Measurements from ENCODE around the gene PPP1R3G.

PPP1R3G gene

DNA sequence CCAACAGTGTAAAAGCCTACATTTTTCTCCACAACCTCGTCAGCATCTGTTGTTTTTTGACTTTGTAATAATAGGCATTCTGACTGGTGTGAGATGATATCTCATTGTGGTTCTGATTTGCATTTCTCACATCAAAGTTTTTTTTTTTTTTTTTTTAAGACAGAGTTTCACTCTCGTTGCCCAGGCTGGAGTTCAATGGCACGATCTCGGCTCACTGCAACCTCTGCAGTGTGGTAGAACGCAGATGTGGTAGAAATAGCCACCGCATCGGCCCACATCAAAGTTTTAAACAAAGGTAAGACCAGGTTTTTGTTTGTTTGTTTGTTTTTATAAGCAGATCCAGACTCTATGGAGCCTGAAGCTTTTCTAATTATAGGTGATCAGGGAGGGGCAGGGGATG, 12.7 kb upstream of the PPP1R3G start:
- DNase-seq (ENCODE audit: low spot score) = no peak

DNA sequence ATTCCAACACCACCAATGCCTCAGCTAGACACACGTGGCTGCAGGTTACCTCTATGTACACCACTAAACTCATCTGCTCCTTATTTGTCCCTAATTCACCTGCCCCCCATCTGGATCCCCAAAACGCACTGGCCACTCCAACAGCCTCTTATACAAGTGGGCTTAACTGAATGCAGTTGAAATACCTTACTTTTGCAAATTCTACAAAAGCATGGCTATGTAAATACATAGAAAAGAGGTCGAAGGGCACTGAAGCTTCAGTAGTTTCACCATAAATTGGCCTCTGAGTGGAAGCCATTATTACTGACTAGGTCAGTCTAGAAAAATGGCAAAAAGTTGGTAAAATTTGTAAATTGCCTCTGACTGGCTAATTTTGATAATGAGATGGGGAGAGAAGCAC, 11.1 kb upstream of the PPP1R3G start:
- DNase-seq (ENCODE audit: low spot score) = no peak

DNA sequence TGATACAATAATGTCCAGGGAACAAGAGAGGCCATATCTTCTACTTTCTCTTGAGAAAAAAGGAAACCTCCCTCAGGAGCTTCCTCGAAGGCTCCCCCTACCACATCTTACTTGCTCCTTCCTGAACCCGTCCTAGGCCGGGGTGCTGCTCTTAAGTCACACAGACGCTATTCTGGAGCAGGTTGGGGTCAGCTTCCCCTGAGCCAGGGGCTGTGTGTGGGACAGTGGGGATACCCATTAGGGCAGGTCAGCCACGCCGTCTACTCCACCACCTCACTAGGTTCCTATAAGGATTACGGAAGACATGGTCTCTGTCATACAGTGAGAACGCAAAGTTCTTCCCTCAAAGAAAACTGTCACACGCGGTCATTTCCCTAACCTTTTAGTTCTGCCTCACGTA, 8.2 kb upstream of the PPP1R3G start:
- DNase-seq (ENCODE audit: low spot score) = no peak

DNA sequence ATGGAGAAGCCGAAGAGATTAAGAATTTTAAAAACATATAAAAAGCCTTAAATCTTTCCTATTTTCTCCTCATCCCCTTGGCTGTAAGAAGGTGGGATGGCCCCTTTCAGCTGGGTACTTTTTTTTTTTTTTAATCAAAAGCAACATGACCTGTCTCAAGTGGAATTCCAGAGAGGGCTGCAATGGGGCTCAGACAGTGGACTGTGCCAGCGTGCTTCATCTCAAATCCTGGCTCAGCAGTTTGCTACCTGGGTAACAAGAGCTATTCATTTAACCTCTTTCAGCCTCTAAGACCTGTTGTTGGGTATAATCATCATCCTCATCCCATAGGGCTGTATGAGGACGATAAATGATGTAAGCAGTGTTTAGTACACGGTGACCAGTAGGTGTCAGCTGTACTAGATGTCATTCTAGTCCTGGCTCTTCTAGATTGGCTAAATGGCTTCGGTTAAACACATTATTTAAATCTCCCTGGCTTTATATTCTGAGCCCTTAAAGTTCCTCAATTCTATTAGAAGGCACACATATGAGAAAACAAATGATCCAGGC, 6.9 kb upstream of the PPP1R3G start:
- DNase-seq (ENCODE audit: low spot score) = peak; percentile 27

- no peak for DNase-seq (ENCODE audit: low spot score)
Measured at GRCh38 chr6:5079692-5080091, 5.4 kb upstream of the PPP1R3G start.

DNA sequence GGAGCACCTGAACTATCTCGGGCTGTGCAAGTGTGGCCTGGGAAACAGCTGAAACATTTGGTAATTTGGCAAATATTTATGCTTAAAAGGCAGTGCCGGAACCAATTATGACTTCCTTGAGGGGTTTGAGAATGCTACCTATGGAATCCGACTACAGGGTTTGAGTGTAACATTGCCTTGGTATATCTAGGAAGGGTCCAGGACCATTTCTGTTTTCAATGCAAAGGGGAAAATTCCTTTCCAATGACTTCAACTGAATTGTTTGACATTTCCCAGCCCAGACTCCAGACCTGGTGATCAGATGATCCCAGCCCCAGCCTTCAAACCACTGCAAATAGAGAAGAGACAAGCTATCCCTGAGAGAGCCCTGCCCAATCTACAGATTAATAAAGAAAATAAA, 4.6 kb upstream of the PPP1R3G start:
- no peak for DNase-seq (ENCODE audit: low spot score)

- no peak for DNase-seq (ENCODE audit: low spot score)
Measured at GRCh38 chr6:5081182-5081581, 4.0 kb upstream of the PPP1R3G start.

- DNase-seq (ENCODE audit: low spot score) = peak; percentile 28
Measured at GRCh38 chr6:5081955-5082354, 3.2 kb upstream of the PPP1R3G start.

GRCh38 chr6:5082487-5083306, 2.4 kb upstream of the PPP1R3G start:
- DNase-seq (ENCODE audit: low spot score) = peak; percentile 84

GRCh38 chr6:5083307-5083583, 1.9 kb upstream of the PPP1R3G start:
- no peak for DNase-seq (ENCODE audit: low spot score)

DNA sequence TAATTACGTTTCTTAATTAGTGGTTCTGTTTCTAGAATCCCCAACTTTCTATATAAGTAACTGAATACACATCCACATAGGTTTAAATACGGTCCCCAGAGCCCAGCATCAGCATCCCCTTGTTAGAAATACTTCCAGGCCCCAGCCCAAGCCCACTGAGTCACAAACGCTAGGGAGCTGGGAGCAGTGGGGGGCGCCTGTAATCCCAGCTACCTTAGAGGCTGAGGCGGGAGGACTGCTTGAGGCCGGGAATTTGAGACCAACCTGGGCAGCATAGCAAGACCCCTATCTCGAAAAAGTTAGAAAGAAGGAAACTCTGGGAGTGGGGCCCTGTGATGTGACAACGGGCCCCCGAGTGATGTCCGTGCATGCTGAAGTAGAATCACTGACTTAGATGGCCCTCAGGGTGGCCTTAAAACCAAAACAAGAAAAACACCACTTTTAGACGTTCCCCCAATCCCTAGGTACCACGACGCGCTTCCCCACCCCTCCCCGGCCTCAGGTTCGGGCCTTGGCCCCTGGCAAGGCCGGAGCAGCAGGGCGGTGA, 1.3 kb upstream of the PPP1R3G start:
- no peak for DNase-seq (ENCODE audit: low spot score)

DNA sequence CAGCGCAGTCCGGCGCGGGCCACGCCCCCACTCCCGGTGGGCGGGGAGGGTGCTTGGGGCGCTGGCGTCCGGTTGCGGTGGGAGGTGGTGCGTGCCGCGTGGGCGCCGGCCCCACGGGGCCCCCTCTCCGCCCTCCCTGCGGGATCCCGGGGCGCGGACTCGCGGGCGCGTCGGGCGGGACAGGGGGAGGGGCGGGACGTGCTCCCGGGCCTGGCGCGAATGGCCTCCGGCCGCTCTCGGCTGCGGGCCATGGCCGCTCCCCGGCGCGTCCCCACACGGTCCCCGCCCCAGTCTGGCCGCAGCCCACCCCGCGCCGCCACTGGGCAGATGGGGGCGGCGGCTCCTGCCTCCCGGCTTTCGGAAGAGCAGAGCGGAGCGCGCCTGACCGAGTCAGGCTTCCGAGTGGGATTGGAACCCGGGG, 771 bp upstream of the PPP1R3G start:
- DNase-seq (ENCODE audit: low spot score) = peak; percentile 20

GRCh38 chr6:5085648-5086293, 630 bp downstream of the PPP1R3G start:
- peak; percentile 50 for DNase-seq (ENCODE audit: low spot score)

DNA sequence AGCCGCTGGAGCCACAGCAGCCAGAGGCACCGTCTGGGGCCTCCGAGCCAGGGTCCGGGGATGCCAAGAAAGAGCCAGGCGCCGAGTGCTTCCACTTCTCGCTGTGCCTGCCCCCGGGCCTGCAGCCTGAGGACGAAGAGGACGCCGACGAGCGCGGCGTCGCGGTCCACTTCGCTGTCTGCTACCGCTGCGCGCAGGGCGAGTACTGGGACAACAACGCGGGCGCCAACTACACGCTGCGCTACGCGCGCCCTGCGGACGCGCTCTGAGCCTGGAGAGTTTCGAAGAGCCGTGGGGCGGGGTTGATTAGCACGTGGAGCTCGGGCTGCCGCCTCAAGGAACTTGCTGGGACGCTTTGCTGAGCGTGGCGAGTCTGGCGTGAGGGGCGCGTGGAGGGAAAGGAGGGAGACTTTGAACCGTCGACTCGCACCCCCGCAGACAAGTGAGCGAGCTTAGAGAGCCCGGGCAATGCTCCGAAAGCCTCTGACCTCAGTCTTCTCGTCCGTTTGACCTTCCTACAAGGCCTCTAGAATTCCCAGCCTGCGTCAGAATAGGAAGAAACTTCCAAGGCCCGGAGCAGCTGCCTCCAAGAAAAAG, 1.3 kb downstream of the PPP1R3G start:
- no peak for DNase-seq (ENCODE audit: low spot score)

DNA sequence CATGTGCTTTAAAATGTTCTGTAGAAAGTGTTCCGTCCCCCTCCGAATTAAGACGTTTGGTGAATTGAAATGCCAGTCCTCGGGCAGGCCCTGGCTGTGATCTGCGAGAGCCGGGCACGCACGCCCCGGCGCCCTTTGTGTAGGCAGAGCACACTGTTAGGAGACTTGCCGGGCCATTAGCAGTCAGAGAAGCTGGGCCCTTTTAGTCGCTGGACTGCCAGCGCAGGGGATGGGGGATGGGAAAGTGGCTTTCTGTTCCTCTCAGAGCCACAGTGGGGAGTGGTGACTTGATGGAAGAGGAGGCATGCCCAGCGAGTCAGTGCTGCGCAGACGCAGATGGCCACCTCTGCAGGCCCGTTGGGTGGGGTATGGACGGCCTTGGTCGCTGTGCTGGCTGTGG, 2.2 kb downstream of the PPP1R3G start:
- DNase-seq (ENCODE audit: low spot score) = no peak

- DNase-seq (ENCODE audit: low spot score) = no peak
Measured at GRCh38 chr6:5088780-5089179, 3.6 kb downstream of the PPP1R3G start.

GRCh38 chr6:5089481-5090438, 4.6 kb downstream of the PPP1R3G start:
- no peak for DNase-seq (ENCODE audit: low spot score)

DNA sequence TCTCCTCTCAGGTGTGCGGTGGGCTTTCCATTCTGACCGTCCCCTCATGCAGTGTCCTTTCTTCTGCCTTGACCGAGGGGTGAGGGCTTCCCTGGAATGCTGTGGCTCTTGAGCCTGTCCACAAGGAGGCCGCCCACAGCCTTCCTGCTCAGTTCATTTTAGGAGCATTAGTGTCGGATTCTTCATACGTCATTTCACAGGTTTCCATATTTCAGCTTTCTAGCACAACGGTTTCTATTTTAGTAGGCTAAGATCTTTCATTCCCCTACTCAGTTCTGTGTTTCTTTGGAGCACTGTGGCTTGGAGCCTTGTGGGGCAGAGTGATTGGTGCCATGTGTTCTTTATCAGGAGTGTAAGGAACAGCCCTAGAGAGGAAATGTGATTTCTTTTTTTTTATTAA, 5.5 kb downstream of the PPP1R3G start:
- no peak for DNase-seq (ENCODE audit: low spot score)

- no peak for DNase-seq (ENCODE audit: low spot score)
Measured at GRCh38 chr6:5091210-5092069, 6.3 kb downstream of the PPP1R3G start.

GRCh38 chr6:5093231-5094015, 8.3 kb downstream of the PPP1R3G start:
- DNase-seq (ENCODE audit: low spot score) = no peak

Data from hepatic stellate cell (primary cell).